ENCODE results near the gene PHYH. TPM values are rescaled to one million over a fixed set of nuclear protein-coding genes. Genes with fewer than 3 reads are reported as not detected.
"Not testable (repeated sequence)": the region's sequence is repeated elsewhere in the genome, so short reads cannot be mapped to it uniquely, and the experiment has no call there.

Gene PHYH
- total RNA-seq, 3 donors from 2014 or later: 23.7 to 74.7 (median 26.9) TPM

DNA sequence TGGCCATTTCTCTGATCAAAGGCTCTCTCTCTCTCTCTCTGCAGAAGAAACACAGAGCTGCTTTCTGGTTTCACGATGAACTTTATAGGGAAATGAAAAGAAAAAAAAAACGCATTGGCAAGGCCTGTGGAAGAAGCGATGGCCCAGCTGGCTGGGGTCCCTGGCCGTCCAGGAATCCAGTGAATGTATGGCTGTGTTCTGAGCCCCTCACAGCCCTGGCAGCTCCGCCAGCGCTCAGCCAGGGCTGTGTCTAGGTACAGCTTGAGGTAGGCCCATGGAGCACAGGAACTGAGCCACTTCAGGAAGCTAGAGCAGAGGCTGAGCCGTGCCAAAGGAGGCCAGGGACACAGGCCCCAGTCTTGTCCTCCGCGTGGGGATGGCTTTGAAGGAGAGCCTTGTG is 52.6 kb downstream of the PHYH start:
- H3K4me1 ChIP-seq: no peaks in the 10 kb centered on the region
- TF ChIP-seq POLR2AphosphoS5 (IDR thresholded peaks at IDR 0.05) (no peak), POLR2A (IDR thresholded peaks at IDR 0.05) (no peak)
- TF ChIP-seq, protein P1, sequence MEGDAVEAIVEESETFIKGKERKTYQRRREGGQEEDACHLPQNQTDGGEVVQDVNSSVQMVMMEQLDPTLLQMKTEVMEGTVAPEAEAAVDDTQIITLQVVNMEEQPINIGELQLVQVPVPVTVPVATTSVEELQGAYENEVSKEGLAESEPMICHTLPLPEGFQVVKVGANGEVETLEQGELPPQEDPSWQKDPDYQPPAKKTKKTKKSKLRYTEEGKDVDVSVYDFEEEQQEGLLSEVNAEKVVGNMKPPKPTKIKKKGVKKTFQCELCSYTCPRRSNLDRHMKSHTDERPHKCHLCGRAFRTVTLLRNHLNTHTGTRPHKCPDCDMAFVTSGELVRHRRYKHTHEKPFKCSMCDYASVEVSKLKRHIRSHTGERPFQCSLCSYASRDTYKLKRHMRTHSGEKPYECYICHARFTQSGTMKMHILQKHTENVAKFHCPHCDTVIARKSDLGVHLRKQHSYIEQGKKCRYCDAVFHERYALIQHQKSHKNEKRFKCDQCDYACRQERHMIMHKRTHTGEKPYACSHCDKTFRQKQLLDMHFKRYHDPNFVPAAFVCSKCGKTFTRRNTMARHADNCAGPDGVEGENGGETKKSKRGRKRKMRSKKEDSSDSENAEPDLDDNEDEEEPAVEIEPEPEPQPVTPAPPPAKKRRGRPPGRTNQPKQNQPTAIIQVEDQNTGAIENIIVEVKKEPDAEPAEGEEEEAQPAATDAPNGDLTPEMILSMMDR (IDR thresholded peaks at IDR 0.05): no peak
- H3K27ac ChIP-seq: no peak overlapping the region
- intact Hi-C loops (cut with DNase I; ENCODE audit: low total_unique reads): no loop called here
- H3K27me3 ChIP-seq: no peaks in the 10 kb centered on the region
- H3K4me3 ChIP-seq: no peak overlapping the region
- no peak for DNase-seq (ENCODE audit: low spot score in 2 of 2)
- no peaks in the 10 kb centered on the region for H3K9me3 ChIP-seq
- no peaks in the 10 kb centered on the region for H3K36me3 ChIP-seq

DNA sequence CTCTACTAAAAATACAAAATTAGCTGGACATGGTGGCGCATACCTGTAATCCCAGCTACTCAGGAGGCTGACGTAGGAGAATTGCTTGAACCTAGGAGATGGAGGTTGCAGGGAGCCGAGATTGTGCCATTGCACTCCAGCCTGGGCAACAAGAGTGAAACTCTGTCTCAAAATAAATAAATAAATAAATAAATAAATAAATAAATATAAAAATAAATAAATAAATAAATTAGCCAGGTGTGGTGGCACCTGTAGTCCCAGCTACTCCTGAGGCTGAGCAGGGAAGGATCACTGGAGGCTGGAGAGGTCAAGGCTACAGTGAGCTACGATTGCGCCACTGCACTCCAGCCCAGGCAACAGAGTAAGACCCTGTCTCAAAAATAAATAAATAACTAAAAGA is 57.6 kb downstream of the PHYH start:
- H3K27ac ChIP-seq; H3K4me1 ChIP-seq; H3K27me3 ChIP-seq; DNase-seq (ENCODE audit: low spot score in 2 of 2); H3K9me3 ChIP-seq; H3K36me3 ChIP-seq; H3K4me3 ChIP-seq; intact Hi-C loops (cut with DNase I; ENCODE audit: low total_unique reads): not testable (repeated sequence)

DNA sequence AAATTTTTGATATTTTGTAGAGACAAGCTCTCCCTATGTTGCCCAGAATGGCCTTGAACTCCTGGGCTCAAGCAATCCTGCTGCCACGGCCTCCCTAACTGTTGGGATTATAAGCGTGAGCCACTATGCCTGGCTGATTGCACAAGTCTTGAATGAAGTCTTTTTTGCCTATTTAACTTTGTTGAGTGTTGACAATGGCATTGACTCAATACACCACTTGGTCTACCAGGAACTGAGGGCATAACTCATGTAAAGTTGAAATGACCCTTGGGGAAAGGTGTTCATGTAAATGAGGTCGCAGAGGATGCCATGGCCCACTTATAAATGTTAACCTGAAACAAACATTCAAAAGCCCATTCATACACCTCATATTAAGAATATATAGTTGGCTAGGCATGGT is 58.3 kb downstream of the PHYH start:
- no peaks in the 10 kb centered on the region for H3K9me3 ChIP-seq
- DNase-seq (ENCODE audit: low spot score in 2 of 2): no peak
- no peaks in the 10 kb centered on the region for H3K4me1 ChIP-seq
- H3K4me3 ChIP-seq: no peak overlapping the region
- intact Hi-C loops (cut with DNase I; ENCODE audit: low total_unique reads): no loop called here
- TF ChIP-seq, protein P1 (IDR thresholded peaks at IDR 0.05): no peak
- TF ChIP-seq POLR2A (IDR thresholded peaks at IDR 0.05) (no peak), POLR2AphosphoS5 (IDR thresholded peaks at IDR 0.05) (no peak)
- no peaks in the 10 kb centered on the region for H3K27me3 ChIP-seq
- H3K36me3 ChIP-seq: no peaks in the 10 kb centered on the region
- H3K27ac ChIP-seq: no peak overlapping the region

DNA sequence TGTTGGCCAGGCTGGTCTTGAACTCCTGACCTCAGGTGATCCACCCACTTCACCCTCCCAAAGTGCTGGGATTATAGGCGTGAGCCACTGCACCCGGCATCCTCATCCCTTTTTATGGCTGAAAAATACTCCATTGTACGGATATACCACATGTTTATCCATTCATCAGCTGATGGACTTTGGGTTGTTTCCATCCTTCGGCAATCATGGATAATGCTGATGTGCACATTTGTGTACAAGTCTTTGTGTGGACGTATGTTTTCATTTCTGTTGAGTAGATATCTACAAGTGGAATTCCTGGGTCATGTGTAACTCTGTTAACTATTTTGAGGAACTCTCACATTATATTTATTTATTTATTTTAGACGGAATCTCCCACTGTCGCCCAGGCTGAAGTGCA is 59.9 kb downstream of the PHYH start:
- intact Hi-C loops (cut with DNase I; ENCODE audit: low total_unique reads): no loop called here
- Histone ChIP-seq H3K4me3 (no peak overlapping the region), H3K4me1 (no peaks in the 10 kb centered on the region), H3K36me3 (no peaks in the 10 kb centered on the region), H3K27me3 (no peaks in the 10 kb centered on the region), H3K27ac (no peak overlapping the region), H3K9me3 (no peaks in the 10 kb centered on the region)
- no peak for DNase-seq (ENCODE audit: low spot score in 2 of 2)
- TF ChIP-seq POLR2A (IDR thresholded peaks at IDR 0.05) (no peak), POLR2AphosphoS5 (IDR thresholded peaks at IDR 0.05) (no peak)
- TF ChIP-seq, protein P1 (IDR thresholded peaks at IDR 0.05): no peak

DNA sequence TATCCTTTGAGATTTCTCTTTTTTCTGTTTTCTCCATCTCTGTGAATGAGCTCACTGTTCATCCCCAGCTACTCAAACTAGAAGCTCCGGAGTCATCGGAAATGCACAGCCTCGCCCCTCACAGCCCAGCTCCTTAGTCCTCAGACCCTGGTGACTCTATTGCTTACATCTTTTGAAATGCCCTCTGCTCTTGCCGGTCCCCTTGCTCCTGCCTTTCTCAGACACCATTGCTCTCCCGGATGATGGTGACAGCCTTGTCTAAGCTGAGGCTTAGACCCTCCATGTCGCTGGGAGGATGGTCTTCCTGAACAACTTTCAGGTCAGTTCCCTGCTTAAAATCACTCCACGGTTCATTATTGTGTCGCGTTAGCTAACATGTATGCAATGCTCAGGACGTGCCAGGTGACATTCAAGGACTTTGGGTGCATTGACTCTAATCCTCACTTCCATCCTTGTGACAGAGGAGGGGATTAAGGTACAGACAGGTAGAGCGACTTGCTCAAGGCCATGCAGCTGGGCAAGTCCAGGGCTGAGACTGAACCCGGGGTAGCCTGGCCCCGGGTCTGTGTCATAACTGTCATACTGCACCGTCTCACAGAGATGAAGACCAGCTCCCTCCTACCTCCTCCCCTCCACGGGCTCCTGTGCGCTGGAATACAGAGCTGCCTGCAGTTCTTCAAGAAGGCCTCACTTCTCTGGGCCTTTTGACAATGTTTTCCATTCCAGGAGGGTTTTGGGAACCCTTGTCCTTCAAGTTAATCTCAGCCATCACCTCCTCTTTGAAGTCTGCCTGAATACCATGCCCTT is 61.4 kb downstream of the PHYH start:
- Histone ChIP-seq H3K27me3 (no peaks in the 10 kb centered on the region), H3K27ac (no peak overlapping the region), H3K4me1 (no peaks in the 10 kb centered on the region), H3K4me3 (no peak overlapping the region), H3K36me3 (no peaks in the 10 kb centered on the region), H3K9me3 (no peaks in the 10 kb centered on the region)
- intact Hi-C loops (cut with DNase I; ENCODE audit: low total_unique reads): no loop called here
- no peak for DNase-seq (ENCODE audit: low spot score in 2 of 2)
- TF ChIP-seq, protein P1 (IDR thresholded peaks at IDR 0.05): no peak
- TF ChIP-seq POLR2AphosphoS5 (IDR thresholded peaks at IDR 0.05): no peak
- no peak for TF ChIP-seq POLR2A (IDR thresholded peaks at IDR 0.05)

Measured in breast epithelium (tissue), 4 donors.